Kidney epithelial cell (primary cell): Measurements from ENCODE around the gene EOLA1. TPM values are rescaled to one million over a fixed set of nuclear protein-coding genes. Genes with fewer than 3 reads are reported as not detected.
"Not testable (repeated sequence)": the region's sequence is repeated elsewhere in the genome, so short reads cannot be mapped to it uniquely, and the experiment has no call there.

Experiments used
- DNase-seq: peaks from one replicate; pipeline ENCODE4 v3.0.0-alpha.2; 2010; ENCODE audit warnings: low read depth
- H3K27me3 ChIP-seq: 2 replicates; pipeline ENCODE4 v1.6.0; 2011; ENCODE audit warnings: low read length; ENCODE audit not compliant: control insufficient read depth, insufficient read depth
- H3K36me3 ChIP-seq: 2 replicates; pipeline ENCODE4 v1.5.1; 2011; ENCODE audit warnings: low read length; ENCODE audit not compliant: control insufficient read depth, insufficient read depth
- H3K4me3 ChIP-seq: 2 replicates; pipeline ENCODE4 v1.5.1; 2011; ENCODE audit warnings: low read depth, mild to moderate bottlenecking, control low read depth, low read length
- total RNA-seq: library from RNA; depleted of rRNA; stranded (reverse); fragments of >200 nt; gene quantifications from 2 replicates; pipeline ENCODE4 v1.2.3, GENCODE V29; 2015

EOLA1 gene
- total RNA-seq, 1 donor from 2014 or later: 11.2 TPM

DNA sequence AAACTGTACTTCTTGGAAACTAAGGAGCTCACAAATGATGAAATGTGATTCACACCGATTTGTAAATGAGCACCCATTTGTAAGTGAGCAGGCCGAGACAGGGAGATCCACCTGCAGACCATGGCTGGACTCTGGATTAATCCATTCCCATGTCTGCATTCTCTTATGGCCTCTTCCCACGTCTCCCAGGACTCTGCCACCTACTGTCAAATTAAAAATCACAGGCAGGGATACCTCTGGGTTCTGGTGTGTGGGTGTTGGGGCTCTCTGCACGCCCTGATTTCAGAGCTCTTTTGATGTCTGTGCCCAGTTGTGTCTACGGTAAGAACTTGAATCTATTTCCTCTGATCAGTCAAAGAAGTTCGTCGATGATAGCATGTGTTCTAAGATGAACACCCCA lies 50.2 kb downstream of the EOLA1 start:
- DNase-seq, H3K36me3 ChIP-seq, H3K27me3 ChIP-seq, H3K4me3 ChIP-seq: not testable (repeated sequence)

DNA sequence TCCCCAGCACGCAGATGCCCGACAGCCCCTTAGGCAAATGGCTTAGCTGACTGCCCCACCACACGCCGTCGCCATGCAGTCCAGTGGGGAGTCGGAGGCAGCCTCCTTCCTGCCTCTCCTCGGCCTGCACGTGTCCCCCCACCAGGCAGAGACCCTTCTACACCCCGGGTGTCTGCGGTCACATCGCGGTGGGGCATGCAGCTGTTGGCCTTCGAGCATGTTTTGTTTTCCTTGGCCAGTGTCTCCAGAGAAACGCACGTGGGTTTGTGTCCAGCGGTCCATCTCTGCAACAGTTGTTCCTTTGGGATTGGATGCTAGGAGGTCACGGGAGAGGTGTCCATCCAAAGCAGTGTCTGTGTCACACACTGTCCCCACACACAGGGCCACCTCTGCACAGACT lies 54.4 kb downstream of the EOLA1 start, which contains the start of gene HSFX2:
Gene HSFX2 (minus strand): TSS at position 101 of the 400 bp plus-strand sequence. CDS start 614 bp downstream, outside the sequence.
- not testable (repeated sequence) for H3K27me3 ChIP-seq, H3K4me3 ChIP-seq, H3K36me3 ChIP-seq, DNase-seq

DNA sequence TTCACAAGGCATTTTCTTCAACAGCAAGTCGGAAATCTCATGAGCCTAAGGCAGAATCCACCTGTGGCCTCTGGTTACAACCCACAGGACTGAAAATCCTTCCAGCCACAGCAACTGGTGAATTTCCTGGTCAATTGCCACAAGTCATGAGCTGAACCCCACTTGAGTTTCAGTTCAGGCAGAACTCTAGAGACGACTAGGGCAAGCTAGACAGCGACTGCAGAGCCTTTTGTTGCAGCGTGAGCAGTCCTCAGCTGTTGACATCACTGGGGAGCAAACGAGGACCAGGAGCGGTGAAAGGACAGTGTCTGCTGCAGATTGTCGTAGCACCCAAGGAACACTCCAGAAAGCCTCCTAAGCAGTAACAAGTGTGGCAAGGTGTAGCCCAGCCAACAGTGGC lies 55.1 kb downstream of the EOLA1 start:
- not testable (repeated sequence) for H3K27me3 ChIP-seq, DNase-seq, H3K36me3 ChIP-seq, H3K4me3 ChIP-seq

Other genes starting within 250 kb of the EOLA1 start
- gene IDS, start 35.7 kb upstream of the EOLA1 start, total RNA-seq: 50.1 and 62.0 TPM in 2 replicates
- not detected in 2 replicates for gene HSFX3, start 8.9 kb downstream of the EOLA1 start, total RNA-seq
- 0.17 TPM in 1 of 2 replicates, not detected in the other for gene MAGEA9B, start 46.4 kb downstream of the EOLA1 start, total RNA-seq
- gene HSFX2, start 54.3 kb downstream of the EOLA1 start, total RNA-seq: 0.17 TPM in 1 of 2 replicates, not detected in the other
- 15.0 and 15.3 TPM in 2 replicates for gene TMEM185A, start 90.8 kb downstream of the EOLA1 start, total RNA-seq
- gene MAGEA11, start 171.0 kb downstream of the EOLA1 start, total RNA-seq: not detected in 2 replicates
- 0.25 and 0.34 TPM in 2 replicates for gene HSFX1, start 233.1 kb downstream of the EOLA1 start, total RNA-seq
- not detected in 2 replicates for gene MAGEA9, start 240.9 kb downstream of the EOLA1 start, total RNA-seq